GM19395 (cell line): ENCODE results near the gene TEX35.
"Not testable (repeated sequence)": the region's sequence is repeated elsewhere in the genome, so short reads cannot be mapped to it uniquely, and the experiment has no call there.

Experiments
- ATAC-seq: cut with Tn5 transposase; IDR thresholded peaks from one replicate; pipeline ENCODE4 v1.9.1; 2021; ENCODE audit warnings: mild to moderate bottlenecking, moderate library complexity; ENCODE audit not compliant: unreplicated experiment

The TEX35 gene

DNA sequence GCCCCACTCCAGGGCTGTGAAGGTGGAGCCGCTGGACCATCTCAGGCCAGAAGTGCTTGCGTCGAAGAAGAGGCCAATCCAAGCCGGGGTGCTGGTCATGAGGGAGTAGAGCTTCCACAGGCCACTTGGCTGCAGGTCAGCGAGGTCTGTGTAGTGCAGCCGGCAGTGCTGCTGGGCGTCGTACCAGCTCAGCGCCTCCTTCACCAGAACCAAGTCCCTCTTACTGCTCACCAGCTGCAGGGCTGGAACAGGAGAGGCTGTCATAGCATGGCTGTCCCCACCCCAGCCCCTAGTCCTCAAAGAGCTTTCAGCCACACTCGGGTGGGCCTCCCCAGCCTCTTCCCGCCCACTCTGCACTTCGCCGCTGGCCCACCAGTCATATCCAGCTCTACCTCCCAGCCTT lies 18.3 kb upstream of the TEX35 start:
- no peak for ATAC-seq

DNA sequence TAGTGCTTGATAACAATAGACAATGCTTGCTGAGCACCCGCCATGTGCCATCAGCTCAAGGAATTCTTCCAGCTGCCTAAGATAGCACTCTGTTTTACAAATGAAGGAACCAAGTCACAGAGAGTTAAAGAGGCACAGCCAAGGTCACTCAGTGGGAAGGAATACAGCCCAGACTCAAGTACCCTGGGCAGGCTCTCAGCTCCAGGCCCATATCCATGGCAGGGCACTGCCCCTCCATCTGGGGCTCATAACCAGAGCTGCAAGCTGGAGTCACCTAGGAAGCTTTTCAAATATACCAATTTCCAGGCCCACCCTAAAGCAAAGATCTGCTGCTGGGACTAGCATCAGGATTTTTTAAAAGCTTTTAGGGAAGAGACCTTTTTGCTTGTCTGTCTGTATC lies 17.8 kb upstream of the TEX35 start:
- no peak for ATAC-seq

DNA sequence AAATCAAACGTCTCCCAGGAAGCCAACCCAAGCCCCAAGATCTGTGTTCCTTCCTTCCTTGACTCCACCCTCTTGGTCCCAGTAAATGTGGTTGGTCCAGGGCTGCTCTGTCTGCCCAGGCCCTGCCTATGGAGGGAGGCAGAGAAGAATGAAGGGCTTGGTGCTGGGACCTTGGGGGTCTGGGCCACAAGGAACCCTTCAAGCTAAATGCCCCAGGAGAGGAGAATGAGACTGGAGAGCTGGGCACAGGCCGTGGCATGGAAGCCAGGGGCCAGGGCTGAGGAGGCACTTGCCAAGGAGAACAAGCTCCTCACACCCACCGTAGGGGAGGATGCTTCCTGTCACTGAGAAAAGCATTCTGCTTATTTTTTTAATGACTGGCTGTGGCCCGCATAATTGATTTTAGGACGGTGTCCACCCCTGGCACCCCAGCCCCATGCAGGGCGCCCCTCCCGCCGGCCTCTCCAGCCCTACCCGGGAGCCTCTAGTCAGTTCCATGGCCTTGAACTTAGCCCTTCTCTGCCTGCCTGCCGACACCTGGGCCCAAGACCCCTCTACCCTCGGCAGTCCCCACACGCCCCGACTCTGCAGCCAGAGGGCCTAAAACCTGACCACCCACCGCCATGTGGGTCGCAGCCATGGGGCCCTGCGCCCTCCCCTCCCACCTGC lies 17.0 kb upstream of the TEX35 start:
- no peak for ATAC-seq

DNA sequence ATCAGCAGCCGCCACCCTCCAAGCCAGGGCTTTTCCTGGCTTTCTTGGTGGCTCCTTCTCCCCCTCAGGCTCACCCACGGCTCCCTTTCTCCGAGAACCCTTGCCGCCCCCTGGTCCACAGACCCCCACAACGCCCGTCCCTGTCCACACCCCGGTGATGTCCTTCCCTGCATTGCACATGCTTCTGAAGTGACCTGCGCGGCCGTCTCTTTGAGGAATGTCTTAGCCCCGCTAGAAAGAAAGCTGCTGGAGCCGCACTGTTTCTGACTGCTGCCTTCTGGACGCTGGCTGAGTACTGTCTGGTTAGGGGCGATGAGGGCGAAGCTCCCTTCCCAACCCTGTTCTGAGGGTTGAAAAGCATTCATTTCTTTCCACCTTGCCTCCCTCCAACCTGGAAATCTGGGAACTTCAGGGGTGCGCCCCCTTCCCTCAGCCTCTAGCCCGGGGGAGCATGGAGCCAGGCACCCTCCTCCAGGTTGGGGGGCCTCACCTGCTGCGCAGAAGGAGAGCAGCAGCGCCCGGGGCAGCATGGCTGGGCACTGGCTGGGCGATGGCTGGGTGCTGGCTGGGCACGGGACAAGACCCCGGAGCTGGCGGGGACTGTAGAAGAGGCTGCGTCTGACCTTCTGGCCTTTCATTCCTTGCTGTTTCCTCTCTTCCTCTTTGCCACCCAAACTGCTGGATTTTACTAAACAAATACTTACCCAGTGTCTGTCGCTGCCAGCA lies 16.3 kb upstream of the TEX35 start, which contains the start of gene CLEC20A:
Gene CLEC20A (minus strand): TSS at position 555 of the 726 bp plus-strand sequence. CDS start 25 bp downstream, at position 530.
- no peak for ATAC-seq

DNA sequence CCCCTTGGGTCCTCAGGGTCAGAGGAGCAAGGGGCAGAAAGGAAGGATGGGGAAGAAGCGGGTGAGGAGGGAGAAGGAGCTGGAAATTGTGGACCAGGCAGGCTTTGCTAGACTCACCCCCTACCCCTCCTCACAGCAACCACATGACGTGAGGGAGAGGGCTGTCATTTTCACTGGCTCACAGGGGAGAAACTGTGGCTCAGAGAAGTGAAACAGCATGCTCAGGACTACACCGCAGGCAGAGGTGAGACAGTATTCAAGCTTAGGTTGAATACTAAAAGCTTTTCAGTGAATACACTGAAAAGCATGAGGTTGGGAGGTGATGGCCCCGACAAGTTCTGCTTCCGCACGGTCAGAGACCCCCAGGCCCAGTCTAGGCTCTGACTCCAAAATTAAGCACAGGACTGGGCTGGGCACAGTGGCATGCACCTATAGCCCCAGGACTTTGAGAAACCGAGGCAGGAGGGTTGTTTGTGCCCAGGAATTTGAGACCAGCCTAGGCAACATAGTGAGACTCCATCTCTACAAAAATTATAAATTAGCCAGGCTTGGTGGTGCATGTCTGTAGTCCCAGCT lies 14.9 kb upstream of the TEX35 start:
- no peak for ATAC-seq

DNA sequence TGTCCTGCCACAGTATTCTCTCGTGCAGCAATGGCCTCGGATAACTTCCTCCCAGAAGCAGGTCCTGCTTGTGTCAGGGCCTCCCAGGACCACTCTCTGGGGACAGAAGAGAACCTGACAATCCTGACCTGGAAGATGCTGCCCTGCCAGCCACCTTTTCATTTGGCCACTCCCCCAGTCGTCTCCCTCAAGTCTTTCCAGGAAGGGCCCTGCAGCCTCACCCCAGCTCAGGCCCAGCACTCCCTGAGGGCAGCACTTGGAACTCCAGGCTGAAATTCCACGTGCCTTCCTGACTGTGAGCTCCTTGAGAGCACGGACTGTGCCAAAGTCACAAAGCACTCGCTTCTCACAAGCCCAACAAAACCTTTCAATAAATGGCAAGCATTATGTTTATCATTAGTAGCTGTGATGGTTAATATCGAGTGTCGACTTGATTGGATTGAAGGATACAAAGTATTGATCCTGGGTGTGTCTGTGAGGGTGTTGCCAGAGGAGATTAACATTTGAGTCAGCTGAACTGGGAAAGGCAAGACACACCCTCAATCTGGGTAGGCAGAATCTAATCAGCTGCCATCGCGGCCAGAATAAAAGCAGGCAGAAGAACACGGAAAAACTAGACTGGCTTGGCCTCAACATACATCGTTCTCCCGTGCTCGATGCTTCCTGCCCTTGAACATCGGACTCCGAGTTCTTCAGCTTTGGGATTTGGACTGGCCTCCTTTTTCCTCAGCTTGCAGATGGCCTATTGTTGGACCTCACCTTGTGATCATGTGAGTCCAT lies 13.8 kb upstream of the TEX35 start:
- ATAC-seq: no peak

DNA sequence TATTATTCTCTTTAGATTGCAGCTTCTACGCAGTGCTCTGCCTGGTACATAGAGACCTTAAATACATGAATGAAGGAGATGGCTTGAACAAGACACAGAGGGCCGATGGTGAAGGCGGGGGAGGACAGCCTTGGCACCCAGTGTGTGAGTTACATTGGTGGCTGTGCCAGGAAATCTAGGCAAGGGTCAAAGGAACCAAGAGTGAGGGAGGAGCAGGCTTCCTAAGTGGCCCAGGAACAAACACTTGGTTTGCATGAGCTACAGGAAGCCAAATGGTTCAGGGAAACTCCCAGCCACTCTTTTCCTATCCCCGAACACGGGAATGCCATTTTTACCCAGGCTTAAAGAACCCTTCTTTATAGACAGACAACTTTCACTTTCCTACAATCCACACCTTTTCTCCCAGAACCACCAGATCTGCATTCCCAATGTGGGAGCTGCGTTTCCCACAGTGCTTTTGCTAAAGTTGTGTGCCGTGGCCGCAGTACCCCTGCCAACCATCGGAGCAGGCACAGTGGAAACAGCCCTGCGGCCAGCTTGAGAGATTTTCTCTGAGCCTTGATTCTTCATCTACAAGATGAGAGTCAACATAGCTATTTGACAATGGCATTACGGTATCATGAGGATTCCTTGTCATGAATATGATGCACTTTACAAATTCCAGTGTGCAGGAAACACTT lies 12.7 kb upstream of the TEX35 start:
- no peak for ATAC-seq

DNA sequence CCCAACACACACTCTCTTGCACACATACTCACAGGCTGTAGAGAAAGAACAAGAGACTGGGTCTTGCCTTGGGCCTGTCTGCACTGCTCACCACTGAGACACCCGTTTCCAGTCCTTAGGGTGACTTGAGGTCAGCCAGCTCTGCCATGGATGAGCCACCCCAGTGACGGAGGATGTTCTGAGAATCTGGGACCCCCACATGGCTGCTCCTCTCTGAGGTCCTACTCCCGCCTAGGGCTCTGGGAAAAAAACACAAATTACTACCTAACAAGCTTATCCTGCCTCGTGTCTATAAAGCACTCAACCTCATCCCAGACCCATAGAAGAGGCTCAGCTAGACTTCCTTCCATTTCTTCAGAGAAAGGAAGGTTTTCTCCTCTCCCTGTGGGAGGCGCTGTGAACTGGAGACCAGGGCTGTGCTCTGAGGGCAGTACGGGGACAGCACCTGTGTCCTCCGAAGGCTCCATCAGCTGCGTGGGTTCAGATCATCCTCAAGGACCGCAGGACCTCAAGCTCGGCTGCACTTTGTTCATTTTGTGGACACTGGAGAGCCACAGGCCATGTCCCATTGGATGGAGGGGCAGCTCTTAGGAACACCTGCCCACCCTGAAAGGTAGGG lies 11.9 kb upstream of the TEX35 start:
- ATAC-seq: peak; percentile 19

DNA sequence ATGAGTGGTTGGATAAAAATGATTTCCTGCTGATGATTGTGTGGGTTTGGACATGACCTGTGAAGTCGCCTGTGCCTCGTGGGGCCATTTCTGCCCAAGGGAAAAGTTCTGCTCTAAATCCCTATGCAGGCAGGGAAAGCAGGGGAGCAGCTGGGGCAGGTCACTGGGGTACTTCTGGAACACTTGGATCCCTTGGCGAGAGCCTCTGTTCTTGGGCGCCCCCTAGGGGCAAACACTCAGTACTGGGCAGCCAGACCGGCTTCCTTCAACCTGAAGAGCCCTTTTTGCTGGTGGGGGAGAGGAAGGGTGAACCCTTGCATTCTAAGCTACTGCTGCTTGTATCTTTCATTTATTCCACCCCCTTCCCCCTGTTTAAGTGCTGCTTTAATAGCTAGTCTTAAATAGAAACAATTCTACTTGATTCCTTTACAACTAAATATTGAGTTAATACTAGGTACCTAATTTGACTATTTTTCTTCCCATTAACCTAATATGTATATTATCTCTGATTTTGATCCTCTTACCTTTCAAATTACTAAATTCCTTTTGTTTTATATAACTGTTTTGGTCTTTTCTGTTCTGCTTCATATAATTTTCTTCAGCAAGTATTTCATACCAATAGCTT lies 11.1 kb upstream of the TEX35 start:
- peak; percentile 86 for ATAC-seq

DNA sequence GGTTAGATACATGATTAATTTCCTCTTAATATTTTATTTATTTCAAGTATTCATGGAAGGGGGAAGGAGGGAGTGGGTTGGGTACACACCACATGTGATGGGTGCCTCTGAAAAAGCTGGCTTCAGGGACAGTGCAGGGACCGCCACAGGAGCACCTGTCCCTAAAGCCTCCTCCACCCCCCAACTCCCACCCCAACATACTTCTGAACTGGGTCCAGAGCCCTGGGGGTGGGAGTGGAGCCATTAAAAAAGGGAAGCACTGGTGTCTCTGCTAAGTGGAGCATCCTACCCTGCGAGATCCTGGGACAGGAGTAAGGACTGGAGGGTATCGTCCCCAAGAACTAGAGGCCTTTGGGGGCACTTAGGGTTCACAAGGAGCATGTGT lies 10.6 kb upstream of the TEX35 start:
- ATAC-seq: no peak

DNA sequence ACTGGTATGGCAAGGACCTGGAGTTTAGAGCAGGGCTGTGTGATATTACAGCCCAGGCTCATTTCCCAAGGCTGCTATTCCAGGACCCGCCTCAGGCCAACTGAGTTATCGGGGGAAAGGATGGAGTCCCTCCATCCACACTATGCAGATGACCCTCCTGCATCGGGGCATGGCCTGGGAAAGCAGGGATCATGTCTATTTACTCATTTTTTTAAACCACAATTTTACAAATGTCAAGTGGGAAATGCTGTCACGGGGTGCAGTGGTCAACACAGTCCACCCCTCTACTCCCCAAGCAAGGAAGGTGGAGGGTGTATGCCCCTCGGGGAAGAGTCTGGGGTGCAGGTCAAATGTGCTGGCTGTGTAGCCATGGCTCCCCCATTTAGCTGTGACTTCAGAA lies 10.1 kb upstream of the TEX35 start:
- ATAC-seq: no peak

DNA sequence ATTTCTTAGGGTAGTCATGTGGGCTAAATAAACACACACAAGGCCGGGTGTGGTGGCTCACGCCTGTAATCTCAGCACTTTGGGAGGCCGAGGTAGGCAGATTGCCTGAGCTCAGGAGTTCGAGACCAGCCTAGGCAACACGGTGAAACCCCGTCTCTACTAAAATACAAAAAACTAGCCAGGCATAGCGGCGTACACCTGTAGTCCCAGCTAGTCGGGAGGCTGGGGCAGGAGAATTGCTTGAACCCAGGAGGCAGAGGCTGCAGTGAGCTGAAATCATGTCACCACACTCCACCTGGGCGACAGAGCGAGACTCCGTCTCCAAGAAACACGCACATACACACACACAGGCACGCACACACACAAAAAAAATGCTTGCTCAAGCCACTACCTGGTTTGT lies 9.6 kb upstream of the TEX35 start:
- not testable (repeated sequence) for ATAC-seq

DNA sequence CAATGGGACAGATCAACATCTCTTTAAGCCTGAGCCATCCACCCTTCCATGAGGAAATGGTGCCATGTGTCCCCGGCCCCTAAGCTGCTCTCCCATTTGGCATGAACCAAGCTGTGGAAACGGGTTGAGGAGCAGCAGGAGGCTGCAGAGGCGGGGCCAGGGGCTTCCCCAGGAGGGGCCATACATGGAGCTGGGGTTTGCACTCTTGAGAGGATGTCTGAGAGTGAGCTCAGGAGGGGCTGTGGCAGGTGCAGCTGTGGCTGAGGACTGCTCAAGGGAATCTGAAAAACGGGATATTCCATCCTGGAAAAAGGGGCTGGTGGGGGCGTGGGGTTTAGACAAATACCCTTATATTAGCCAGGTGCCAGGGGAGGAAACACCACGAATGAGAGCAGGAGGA lies 9.1 kb upstream of the TEX35 start:
- no peak for ATAC-seq

DNA sequence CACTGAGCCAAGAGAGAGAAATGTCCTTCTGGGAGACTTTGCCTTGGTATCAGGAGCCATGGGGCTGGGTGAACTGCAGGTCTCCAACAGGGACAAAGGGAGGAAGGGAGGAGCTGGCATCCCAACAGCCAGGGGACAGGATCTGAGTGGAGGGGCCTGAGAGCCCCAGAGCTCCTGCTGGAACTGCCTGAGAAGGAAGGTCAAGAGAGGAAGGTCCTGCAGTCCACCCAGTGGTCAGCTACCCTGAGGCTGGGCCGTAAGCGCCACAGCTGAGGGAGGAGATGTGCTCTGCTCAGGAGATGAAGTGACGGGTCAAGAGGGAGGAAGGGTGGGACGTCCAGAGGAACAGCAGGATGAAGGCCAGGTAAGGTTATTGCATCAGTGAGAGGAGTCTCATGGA lies 8.6 kb upstream of the TEX35 start:
- no peak for ATAC-seq

DNA sequence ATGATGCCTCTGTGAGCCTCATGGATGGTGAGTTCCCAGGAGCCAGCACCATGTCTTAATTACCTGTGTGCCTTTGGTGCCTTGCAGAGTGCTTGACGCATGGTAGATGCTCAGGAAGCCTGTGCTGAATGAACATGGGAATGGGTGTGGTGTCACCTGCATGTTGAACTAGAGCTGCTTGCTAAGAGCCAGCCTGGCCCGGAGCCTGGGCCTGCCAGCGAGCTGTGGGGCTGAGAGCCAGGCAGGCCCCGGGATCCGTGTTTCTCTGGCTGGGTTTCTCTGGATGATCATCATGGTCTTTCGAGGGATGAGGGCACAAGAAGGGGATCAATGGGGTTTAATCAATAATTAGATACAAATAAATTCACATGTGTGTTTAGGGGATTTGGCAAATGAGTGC lies 6.7 kb upstream of the TEX35 start:
- ATAC-seq: no peak

DNA sequence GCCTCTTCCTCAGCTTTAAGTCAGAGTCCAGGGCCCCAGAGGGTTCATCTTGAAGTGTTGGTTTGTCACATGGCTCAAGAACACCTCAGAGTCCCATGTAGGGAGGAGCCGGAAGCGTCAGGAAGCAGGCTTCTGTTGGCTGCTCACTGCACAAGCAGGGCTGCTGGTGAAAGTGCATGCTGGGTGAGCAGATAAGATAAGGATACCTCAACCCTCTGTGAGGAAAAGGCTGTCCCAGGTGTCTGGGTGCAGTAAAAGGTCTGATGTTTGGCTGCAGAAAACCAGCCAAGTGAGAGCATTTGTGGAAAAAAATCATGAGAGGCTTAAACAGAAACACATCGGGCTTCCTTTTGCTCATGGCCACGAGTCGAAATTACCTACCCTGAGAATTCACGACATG lies 6.2 kb upstream of the TEX35 start:
- no peak for ATAC-seq

DNA sequence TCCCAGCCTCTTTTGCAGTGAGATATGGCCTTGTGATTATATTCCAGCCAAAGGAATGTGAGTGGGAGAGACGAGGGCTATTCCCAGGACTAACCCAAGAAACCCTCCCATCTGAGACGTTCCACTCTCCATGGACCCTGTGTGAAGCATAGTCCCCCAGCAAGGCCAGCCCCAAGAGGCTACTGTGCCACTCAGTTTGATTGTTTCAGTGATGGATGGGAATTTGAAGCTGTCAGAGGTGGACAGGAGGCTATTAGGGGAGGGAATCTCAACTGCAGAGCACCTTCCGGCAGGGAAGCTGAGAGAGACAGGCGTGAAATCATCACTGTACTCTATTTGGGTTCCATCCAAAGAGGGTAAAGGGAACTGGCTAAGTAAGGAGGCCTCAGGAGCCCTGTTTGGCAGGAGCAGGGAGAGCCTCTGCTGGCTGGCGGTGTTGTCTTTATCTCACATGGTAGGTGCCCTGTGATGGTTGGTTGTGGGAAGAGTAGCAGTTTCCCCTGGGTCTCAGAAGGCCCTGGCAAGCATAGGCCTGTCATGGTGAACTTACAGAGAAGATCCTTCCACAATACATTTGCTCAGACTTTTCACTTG lies 3.4 kb upstream of the TEX35 start:
- no peak for ATAC-seq

DNA sequence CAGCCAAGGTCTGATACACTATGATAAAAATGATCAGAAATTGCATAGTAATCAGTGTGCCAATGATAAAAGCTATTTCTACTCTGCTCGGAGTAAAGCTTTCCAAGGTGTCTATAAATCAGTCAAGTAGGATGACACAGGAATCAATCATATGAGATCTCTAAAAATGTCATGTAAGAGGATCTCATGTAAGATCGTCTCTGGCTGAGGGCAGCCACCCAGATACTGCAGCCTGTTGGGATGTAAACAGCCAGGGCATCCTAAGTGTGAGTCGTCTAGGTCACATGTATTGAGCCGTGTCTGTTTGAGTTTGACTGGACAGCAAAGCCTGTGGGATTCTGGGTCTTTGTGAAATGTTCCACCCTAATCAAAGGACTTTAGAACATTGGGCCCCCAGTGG lies 2.8 kb upstream of the TEX35 start:
- ATAC-seq: no peak

DNA sequence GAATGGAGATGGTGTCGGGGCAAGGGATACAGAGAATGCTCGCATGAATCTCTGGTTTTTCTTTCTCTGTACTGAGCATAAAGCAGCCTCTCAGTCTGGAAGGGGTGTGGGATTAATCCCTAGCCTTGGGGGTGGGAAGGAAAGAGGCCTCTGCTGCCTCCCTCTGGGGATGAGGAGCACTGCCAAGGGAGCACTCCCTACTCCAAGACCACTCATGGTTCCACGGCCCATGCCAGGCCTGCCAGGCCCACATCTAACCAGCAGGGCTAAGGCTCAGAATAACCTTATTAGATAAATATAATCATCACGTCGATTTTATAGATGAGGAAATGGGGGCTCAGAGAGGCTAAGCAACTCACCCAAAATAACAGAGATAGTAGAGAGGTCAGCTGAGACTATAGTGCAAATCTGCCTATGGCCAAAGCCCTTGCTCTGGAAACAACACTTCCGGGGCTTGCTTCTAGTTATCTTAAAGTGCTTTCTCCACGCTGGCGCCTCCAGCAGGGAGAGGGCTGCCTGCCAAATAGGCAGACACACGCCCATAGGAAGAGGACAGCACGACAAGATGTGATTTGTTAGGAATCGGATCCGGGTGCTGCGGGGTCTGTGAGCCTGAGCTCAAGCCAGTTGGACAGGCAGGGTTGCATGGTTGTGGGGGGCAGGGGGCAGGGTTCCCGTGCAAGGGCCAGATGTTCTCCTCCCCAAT lies 522 bp downstream of the TEX35 start:
- ATAC-seq: no peak
